Stimulated activated CD8-positive, alpha-beta memory T cell treated with anti-CD3 and anti-CD28 coated beads, Interleukin-12 subunit alpha, Interleukin-12 subunit beta, amount 100 ng/mL, for 4 hours (primary cell): Measurements from ENCODE around the gene TMEM151A.
"Not testable (repeated sequence)": the region's sequence is repeated elsewhere in the genome, so short reads cannot be mapped to it uniquely, and the experiment has no call there.

Source experiments
- DNase-seq: peaks from one replicate; pipeline ENCODE4 v3.0.0-alpha.2; 2020; ENCODE audit warnings: low read depth

Gene TMEM151A

DNA sequence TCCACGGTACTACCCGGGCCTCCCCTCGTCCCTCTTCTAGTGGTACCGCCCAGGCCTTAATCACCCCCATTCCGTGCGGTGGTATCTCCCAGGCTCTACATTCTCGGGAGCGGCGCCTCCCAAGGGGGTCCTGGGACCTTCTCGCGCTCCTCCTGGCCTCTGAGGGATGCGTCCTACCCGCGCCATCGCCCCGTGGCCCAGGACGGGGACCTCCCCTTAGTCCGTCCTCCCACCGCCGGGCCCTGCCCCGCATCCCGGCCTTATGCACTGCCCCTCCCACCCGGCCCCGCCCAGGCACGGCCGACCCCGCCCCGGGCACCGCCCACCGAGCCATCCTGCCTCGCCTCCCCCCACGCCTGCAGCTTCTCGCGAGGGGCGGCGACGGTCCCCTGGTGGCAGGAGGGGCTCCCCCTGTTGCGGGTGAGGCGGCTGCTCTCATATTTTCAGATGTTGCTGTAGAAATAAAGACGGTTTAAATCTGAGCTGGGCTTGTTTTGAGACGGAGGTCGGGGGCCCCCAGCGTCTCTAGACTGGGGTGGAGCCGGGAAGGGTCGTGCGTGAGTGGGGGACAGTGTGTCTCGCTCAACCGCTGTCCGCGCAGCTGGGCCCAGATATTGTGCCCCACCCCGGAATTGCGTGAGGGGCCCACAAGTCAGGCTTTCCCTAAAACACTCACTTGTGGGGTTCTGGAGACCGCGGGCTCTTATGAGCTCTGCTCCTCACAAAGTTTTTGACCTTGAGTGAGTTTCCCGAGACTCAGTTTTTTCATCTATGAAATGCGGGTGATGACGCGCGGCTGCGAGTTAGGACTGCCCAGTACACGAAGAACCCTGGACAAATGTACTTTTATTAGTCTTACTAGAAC is 24.1 kb upstream of the TMEM151A start:
- DNase-seq, result peak; percentile 80

DNA sequence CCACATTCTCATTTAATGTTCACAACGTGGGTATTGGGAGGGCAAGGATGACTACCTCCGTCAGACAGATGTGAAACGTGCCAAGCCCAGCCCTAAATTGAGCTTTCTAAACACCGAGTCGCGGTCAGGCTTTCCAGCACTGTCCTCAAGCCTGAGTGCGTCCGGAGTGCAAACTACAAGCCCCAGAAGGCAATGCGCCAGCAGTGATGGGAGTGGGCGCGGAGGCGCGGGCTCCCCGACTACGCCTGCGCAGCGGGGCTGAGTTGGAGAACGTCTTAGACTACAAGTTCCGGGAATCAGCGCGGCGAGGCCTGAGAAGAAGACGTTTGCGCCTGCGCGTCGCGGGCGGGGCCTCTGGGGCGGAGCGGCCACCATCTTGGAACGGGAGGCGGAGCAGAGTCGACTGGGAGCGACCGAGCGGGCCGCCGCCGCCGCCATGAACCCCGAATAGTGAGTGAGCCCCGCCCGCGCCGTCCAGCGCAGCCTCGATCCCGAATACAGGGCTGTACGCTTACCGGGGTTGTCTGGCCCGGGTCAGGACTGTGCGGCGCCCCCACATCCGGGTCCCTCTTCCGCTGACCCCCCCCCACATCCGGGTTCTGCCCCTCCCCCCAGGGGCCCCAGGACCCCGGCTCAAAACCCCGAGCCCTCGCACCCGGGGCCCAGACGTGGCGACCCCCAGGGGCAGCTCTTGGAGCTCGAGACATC is 23.3 kb upstream of the TMEM151A start, which contains the start of gene RAB1B:
RAB1B (plus strand) TSS at position 396 of the 708 bp plus-strand sequence; CDS start at position 437, 41 bp downstream.
- DNase-seq, result peak; percentile 100

- no peak for DNase-seq
These were observed 22.5 kb upstream of the TMEM151A start for GRCh38 chr11:66268952-66269905.

DNA sequence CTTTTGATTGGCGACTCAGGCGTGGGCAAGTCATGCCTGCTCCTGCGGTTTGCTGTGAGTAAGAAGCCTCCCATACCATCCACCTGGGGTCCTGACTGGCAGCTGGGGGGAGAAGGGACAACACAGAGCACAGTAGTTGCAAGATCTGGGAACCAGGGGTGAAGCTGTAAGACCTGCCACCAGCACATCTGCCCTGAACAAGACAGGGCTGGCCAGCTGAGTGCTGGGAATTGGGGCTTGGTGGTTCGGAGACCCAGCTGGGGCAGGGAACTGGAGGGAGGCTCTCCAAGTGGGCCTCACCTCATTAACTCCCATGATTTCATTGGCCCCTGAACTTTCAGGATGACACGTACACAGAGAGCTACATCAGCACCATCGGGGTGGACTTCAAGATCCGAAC is 19.9 kb upstream of the TMEM151A start:
- DNase-seq, result no peak

- DNase-seq, result no peak
These were observed 19.1 kb upstream of the TMEM151A start for GRCh38 chr11:66272596-66272995.

- DNase-seq, result no peak
These were observed 17.5 kb upstream of the TMEM151A start for GRCh38 chr11:66274219-66274618.

GRCh38 chr11:66275396-66275795 is 16.3 kb upstream of the TMEM151A start:
- DNase-seq, result no peak

- no peak for DNase-seq
These were observed 15.6 kb upstream of the TMEM151A start for GRCh38 chr11:66275984-66276612.

GRCh38 chr11:66276619-66277018 is 15.1 kb upstream of the TMEM151A start:
- DNase-seq, result not testable (repeated sequence)

GRCh38 chr11:66277064-66277463 is 14.6 kb upstream of the TMEM151A start:
- not testable (repeated sequence) for DNase-seq

- DNase-seq, result no peak
These were observed 14.0 kb upstream of the TMEM151A start, which contains the start of gene CNIH2 for GRCh38 chr11:66277471-66278362. CNIH2 (plus strand) TSS chr11:66278175; CDS start chr11:66278457, 282 bp downstream.

GRCh38 chr11:66278363-66279091 is 13.2 kb upstream of the TMEM151A start:
- no peak for DNase-seq

DNA sequence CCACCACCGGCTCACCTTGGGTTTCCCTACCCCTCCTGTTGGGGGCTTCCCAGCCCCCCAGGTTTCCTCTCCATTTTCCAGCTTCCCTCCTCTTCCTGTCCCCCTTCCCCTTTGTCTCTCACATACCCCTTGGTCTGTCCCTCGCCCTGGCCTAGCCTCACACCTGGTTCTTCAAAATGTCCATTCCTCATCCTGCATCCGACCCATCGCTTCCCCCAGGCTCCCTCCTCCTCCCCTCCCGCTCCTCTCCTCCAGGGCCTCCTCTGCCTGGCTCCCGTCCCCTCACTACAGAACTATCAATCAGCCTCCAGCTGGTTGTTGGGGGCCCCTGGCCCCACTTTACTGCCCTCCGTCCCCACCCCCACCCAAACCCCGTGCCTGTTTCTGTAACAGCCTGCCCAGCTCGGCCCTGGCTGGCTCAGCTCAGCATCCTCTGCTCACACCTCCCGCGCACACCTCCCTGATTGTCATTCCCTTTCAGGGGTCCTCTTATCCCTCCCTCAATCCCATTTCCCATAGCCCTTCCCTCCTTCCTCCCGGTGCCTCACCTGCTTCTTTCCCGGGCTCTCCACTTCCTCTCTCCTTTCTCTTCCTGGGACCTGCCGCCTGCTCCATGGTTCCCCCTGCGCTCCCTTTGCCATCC is 12.5 kb upstream of the TMEM151A start:
- no peak for DNase-seq

DNA sequence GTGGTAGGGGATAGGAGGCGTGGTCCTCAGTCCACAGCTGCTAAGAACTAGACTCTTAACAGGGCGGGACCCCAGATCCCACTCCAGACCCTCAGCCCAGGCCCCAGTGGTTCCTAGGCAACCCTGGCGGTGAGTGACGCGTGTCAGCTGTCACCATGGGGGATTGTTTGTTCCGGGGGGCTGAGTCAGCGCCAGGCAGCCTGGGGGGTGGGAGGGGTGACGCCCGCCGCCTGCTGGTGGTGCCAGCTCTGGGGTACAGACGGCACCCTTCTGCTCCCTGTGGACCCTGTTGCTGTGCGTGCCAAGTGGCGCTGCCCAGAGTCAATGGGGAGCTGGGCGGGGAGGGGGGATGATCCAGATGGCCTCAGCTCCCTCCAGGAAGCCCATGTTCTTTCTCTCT is 11.3 kb upstream of the TMEM151A start:
- DNase-seq, result no peak

DNA sequence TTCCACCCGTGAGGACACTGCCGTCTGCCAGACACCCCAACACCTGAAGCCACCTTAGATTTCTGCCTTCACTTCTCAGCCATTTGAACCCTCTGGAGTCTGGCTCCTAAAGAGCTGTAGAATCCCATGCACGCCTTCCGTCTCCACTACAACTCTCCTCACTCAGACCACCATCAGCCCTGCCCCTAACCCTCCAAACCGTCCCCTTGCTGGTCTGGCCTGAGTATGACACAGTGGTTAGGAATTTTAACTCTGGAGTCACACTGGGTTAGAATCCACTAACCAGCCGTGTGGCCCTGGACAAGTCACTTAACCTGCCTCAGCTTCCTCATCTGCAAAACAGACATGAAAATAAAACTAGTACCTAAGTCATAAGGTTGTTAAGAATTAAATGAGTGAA is 10.7 kb upstream of the TMEM151A start:
- DNase-seq, result no peak

DNA sequence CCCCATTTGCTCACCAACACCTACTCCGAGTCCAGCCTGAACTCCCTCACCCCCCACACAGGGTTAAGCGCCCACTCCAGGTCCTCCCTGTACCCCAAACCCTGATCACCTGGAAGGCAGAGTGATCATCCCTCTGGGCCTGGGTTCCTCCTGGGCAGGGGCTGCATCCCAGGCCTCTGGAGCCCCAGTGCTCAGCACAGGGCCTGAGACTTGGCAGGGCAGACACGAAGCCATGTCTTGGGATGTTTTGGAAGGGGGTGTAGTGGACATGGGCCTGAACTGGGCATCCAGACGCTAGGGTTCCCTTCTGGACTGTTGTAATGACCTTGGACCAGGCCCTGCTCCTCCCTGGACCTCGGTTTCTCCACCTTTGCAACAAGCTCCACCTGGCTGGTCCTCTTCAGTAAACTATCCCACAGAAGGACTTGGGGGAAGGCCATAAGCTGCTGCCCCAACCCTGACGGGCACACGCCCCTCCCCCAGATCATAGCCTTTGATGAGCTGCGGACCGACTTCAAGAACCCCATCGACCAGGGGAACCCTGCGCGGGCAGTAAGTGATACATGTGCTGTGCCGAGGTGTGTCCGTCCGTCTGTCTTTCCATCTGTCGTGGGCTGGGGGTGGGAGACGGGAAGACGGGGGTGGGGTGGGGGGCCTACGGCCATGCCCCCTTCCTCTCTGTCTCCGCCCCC is 9.8 kb upstream of the TMEM151A start:
- DNase-seq, result no peak

GRCh38 chr11:66282468-66283455 is 8.9 kb upstream of the TMEM151A start:
- DNase-seq, result peak; percentile 96
